ENCODE data around the gene HMCN1.

DNA sequence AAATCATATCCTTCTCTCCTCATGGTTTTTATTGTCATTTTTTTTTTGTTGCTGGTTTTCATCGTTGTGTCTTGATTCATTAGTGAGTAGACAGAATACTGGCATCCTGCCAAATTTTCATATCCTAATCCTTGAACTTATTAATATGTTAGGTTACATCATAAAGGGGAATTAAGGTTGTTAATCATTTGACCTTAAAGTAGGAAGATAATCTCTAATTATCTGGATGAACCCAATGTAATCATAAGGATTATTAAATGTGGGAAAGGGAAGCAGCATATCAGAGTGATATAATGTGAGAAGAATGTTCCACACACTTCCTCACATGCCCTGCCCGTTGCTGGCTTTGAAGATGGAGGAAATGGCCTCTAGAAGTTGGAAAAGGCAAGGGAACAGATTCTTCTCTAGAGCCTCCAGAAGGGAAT lies 299.7 kb downstream of the HMCN1 start:
- no peak for TF ChIP-seq POLR2A (IDR thresholded peaks at IDR 0.05)
- TF ChIP-seq POLR2AphosphoS5 (IDR thresholded peaks at IDR 0.05) = no peak

Measured in upper lobe of left lung (tissue), 4 donors.